H1 (cell line): ENCODE data around the gene TAF15.

Experiments used
- BRCA1 ChIP-seq: IDR thresholded peaks from 2 replicates; pipeline ENCODE4 v1.6.1; 2012; ENCODE audit warnings: low read depth, low read length, improper control_type of control experiment
- CREB1 ChIP-seq: IDR thresholded peaks from 2 replicates; pipeline ENCODE4 v1.6.1; 2012; ENCODE audit warnings: inconsistent platforms
- EZH2 ChIP-seq: fragments of 200-600 bp; sonication (generic); IDR thresholded peaks from 2 replicates; pipeline ENCODE4 v1.7.1; 2012; ENCODE audit warnings: low read depth, mild to moderate bottlenecking, moderate library complexity, low read length, inconsistent platforms; ENCODE audit not compliant: severe bottlenecking
- GABPA ChIP-seq: IDR thresholded peaks from 2 replicates; pipeline ENCODE4 v1.6.1; 2011; ENCODE audit warnings: mild to moderate bottlenecking, low read length, moderate library complexity, borderline replicate concordance; ENCODE audit not compliant: insufficient read depth
- JUND ChIP-seq: IDR thresholded peaks from 2 replicates; pipeline ENCODE4 v1.6.1; 2011; ENCODE audit warnings: mild to moderate bottlenecking, improper control_type of control experiment, low read length
- NRF1 ChIP-seq: IDR thresholded peaks from 2 replicates; pipeline ENCODE4 v1.6.1; 2011; ENCODE audit warnings: mild to moderate bottlenecking, low read depth, low read length, improper control_type of control experiment
- POLR2A ChIP-seq, 2 experiments: IDR thresholded peaks; 1 replicate in 1 of 2; 2 replicates in 1 of 2; pipeline ENCODE4 v1.6.1; 2011; ENCODE audit warnings: low read depth in 2 of 2, low read length in 2 of 2, mild to moderate bottlenecking in 2 of 2; ENCODE audit errors: control extremely low read depth in 1 of 2
- POLR2AphosphoS5 ChIP-seq: IDR thresholded peaks from 2 replicates; pipeline ENCODE4 v1.6.1; 2011; ENCODE audit warnings: low read depth, low read length
- SIRT6 ChIP-seq: IDR thresholded peaks from one replicate; pipeline ENCODE4 v1.7.1; 2012; ENCODE audit warnings: low read length, inconsistent platforms
- YY1 ChIP-seq: IDR thresholded peaks from 2 replicates; pipeline ENCODE4 v1.6.1; 2011; ENCODE audit warnings: low read depth, mild to moderate bottlenecking, low read length

- no peak for TF ChIP-seq YY1
- TF ChIP-seq POLR2A (IDR thresholded peaks at IDR 0.05; ENCODE audit: control extremely low read depth in 1 of 2, low read depth in 2 of 2, low read length in 2 of 2) = no peak
- no peak for TF ChIP-seq GABPA
- no peak for TF ChIP-seq POLR2AphosphoS5
- TF ChIP-seq NRF1 = no peak
- TF ChIP-seq BRCA1 = no peak
- no peak for TF ChIP-seq JUND
- TF ChIP-seq SIRT6 = no peak
- TF ChIP-seq CREB1 = no peak
- TF ChIP-seq EZH2 = no peak
These were observed 24.4 kb upstream of the TAF15 start for GRCh38 chr17:35784895-35785294.
